ENCODE data around the gene NDUFC1. TPM values are rescaled to one million over a fixed set of nuclear protein-coding genes. Genes with fewer than 3 reads are reported as not detected.
A peak's percentile ranks its signal among the peaks of the same experiment; 100 is the strongest.

NDUFC1 gene
- total and polyA plus RNA-seq, 8 donors: 4.0 to 142 (median 66.0) TPM

DNA sequence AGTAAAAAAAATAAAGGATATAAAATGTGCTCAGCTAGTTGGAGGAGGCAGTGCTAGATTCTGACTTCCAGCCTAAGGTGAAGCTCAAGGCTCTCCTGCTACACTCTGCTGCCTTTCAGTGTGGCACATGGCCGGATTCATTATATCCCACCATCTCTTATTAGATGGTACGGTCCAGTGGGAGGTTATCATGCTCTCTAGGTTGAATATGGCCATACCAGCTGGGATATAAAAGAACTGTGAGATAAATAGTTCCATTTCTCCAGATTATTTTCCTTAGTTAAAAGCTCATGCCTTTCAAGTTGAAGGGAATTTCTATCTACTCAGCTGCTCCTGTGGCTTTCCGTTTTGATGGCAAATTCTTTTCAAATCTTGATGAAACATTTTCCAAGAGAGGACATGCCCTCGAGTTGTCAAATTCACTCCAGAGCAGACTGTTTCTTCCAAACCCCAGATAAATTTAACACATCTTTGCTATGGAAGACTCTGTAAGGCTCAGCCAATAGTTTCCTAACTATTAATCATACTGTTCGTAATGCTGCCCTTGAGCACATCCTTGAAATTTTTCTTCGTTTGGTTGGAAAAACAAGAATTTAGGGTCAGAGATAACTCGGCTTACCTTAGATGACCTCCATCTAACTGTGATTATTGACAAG lies 20.1 kb downstream of the NDUFC1 start:
- no peak overlapping the region for H3K27ac ChIP-seq
- H3K4me1 ChIP-seq: peaks cover 0 to 17% (median 15%) of the 10 kb centered on the region in 4 donors
- WGBS, 5 donors: 60 to 70% (median 64%) methylated on average over 7 of the region's 7 CpGs
- no peak for TF ChIP-seq POLR2A (IDR thresholded peaks at IDR 0.05)
- no peak for TF ChIP-seq EP300 (IDR thresholded peaks at IDR 0.05)
- TF ChIP-seq, protein P1, sequence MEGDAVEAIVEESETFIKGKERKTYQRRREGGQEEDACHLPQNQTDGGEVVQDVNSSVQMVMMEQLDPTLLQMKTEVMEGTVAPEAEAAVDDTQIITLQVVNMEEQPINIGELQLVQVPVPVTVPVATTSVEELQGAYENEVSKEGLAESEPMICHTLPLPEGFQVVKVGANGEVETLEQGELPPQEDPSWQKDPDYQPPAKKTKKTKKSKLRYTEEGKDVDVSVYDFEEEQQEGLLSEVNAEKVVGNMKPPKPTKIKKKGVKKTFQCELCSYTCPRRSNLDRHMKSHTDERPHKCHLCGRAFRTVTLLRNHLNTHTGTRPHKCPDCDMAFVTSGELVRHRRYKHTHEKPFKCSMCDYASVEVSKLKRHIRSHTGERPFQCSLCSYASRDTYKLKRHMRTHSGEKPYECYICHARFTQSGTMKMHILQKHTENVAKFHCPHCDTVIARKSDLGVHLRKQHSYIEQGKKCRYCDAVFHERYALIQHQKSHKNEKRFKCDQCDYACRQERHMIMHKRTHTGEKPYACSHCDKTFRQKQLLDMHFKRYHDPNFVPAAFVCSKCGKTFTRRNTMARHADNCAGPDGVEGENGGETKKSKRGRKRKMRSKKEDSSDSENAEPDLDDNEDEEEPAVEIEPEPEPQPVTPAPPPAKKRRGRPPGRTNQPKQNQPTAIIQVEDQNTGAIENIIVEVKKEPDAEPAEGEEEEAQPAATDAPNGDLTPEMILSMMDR (IDR thresholded peaks at IDR 0.05): no peak
- no peak for TF ChIP-seq POLR2AphosphoS5 (IDR thresholded peaks at IDR 0.05)
- no peak for DNase-seq
- peaks cover 0 to 10% (median 2%) of the 10 kb centered on the region in 4 donors for H3K36me3 ChIP-seq
- H3K9me3 ChIP-seq: peaks cover 0 to 10% (median 3%) of the 10 kb centered on the region in 4 donors
- peaks cover 0 to 37% (median 24%) of the 10 kb centered on the region in 3 donors for H3K27me3 ChIP-seq
- H3K4me3 ChIP-seq: no peak overlapping the region
- intact Hi-C loops (cut with DNase I; ENCODE audit: low total_unique reads): no loop called here

DNA sequence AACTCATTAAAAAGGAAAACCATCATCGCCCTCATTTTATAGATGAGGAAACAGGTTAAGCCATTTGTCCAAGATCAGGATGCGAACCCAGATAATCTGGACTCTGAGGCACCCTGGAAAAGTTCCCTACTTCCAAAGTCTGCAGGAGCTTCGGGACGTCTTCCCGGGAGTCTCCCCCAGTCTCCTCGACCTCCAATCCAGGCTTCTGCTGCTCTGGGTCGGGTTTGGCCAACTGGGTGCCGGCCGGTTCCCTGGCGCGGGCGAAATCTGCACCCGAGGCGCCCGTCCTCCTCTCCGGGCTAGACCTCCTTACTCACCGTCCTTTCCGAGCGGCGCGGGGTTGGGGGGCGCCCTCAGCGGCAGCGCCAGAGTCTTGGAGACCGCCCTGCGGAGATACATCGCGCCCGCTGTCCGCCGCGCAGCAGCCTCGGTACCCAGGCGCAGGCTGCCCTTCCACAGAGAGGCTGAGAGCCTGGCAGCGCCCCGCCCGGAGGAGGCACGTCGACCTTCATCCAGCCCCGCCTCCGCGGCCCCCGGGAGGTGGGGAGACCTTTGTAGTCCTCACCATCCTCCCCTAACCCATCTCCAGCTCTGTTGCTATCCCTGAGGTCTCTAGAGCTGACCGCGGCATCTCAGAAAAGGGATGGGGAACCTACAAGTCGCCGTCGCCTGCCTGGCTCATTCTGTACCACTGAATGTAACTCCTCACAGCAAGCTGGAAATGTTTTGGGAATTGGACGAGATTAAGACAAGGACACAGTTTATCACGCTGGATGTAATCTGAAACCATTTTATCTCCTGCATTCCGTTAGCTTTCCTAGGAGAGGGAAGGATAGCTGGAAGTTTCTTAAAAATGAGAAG lies 22.3 kb downstream of the NDUFC1 start, which contains the start of gene MGARP:
MGARP (minus strand) TSS at position 466 of the 861 bp plus-strand sequence; CDS start at position 399, 67 bp downstream.
- Histone ChIP-seq H3K27ac (no peak within 1 kb of the TSS), H3K4me3 (peak within 1 kb of the TSS; percentile 46 to 62 (median 52)), H3K27me3 (peaks cover 0 to 47% (median 24%) of the 10 kb centered on the region in 3 donors), H3K36me3 (peaks cover 0 to 6% (median 0%) of the 10 kb centered on the region in 4 donors), H3K9me3 (peaks cover 0 to 9% (median 3%) of the 10 kb centered on the region in 4 donors), H3K4me1 (peaks cover 0 to 17% (median 15%) of the 10 kb centered on the region in 4 donors)
- DNase-seq: peak in 1 of 2 donors; percentile 62
- intact Hi-C loops (cut with DNase I; ENCODE audit: low total_unique reads): no loop called here
- 5 to 13% (median 7%) methylated on average over 31 to 51 of the region's 51 CpGs for WGBS, 5 donors
- TF ChIP-seq EP300 (IDR thresholded peaks at IDR 0.05) (no peak), POLR2A (IDR thresholded peaks at IDR 0.05) (no peak), POLR2AphosphoS5 (IDR thresholded peaks at IDR 0.05) (no peak)
- TF ChIP-seq, protein P1 (IDR thresholded peaks at IDR 0.05): no peak

DNA sequence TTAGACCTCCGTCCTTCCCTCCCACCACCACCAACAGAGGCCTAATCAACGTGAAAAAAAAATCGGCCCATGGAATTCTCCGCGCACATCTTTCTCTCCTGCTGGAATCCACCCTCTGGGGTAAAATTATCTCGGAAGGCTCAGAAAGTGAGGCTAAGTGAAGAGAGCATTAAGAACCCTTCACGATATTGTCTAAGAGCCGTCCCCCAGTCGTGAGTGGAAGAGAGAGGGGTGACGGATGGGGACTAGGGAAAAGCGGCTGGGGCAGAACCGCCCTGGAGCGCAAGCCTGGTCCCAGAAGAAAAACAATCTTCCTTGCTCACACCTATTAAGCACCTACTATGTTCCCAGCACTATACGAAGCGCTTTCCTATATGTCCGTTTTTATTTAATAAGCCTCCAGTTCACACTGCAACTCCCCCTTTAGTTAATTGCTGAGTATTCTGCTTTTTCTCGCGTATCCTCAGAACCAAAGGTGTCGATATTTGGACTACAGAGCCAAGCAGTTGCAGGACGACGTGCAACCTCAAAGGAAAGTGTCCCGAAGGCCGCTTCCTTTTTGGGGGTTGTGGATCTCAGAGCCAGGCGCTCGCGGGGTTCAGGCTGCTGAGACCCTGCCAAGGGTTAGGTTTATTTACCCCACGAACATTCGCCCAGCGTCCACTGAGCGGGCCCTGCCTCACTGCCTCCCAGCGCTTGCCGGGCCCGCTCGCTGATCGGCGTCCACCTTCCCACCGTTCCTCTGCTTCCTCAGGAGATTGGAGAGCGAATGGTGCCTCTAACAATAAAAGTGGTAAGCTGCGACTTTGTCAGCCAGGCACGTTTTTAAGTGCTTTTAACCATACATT lies 23.1 kb downstream of the NDUFC1 start:
- H3K4me1 ChIP-seq: peaks cover 0 to 17% (median 15%) of the 10 kb centered on the region in 4 donors
- peak overlapping the region; percentile 46 to 62 (median 52) for H3K4me3 ChIP-seq
- DNase-seq: peak in 1 of 2 donors; percentile 50
- 16 to 26% (median 19%) methylated on average over 36 to 40 of the region's 40 CpGs for WGBS, 5 donors
- H3K36me3 ChIP-seq: no peaks in the 10 kb centered on the region
- H3K27me3 ChIP-seq: peaks cover 0 to 51% (median 24%) of the 10 kb centered on the region in 3 donors
- peaks cover 0 to under 1% (median 0%) of the 10 kb centered on the region in 4 donors for H3K9me3 ChIP-seq
- no peak overlapping the region for H3K27ac ChIP-seq
- intact Hi-C loops (cut with DNase I; ENCODE audit: low total_unique reads): no loop called here
- TF ChIP-seq EP300 (IDR thresholded peaks at IDR 0.05) (no peak), POLR2AphosphoS5 (IDR thresholded peaks at IDR 0.05) (no peak)

DNA sequence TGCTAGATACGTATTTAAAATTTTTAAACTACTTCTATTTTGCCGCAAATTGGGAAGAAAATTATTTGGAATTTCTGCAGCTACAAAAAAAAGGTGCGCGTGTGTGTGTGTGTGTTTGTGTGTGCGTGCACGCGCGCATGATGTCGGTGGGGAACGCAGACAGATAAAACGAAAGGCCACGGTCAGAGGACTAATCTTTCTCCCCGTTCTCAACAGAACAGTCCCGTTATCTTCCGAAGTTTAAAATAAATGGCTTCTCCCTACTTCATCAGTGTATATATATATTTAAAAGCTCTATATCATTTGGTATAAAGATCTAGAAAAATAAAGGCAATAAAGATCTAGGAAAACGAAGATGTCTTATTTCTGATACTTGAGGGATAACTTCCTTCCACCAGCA lies 23.8 kb downstream of the NDUFC1 start:
- no peak for DNase-seq
- H3K4me3 ChIP-seq: no peak overlapping the region
- intact Hi-C loops (cut with DNase I; ENCODE audit: low total_unique reads): no loop called here
- peaks cover 0 to 17% (median 15%) of the 10 kb centered on the region in 4 donors for H3K4me1 ChIP-seq
- H3K27ac ChIP-seq: no peak overlapping the region
- TF ChIP-seq POLR2A (IDR thresholded peaks at IDR 0.05): no peak
- no peak for TF ChIP-seq POLR2AphosphoS5 (IDR thresholded peaks at IDR 0.05)
- TF ChIP-seq, protein P1 (IDR thresholded peaks at IDR 0.05): no peak
- no peak for TF ChIP-seq EP300 (IDR thresholded peaks at IDR 0.05)
- 55 to 81% (median 68%) methylated on average over 16 of the region's 16 CpGs for WGBS, 5 donors
- peaks cover 0 to 52% (median 24%) of the 10 kb centered on the region in 3 donors for H3K27me3 ChIP-seq
- no peaks in the 10 kb centered on the region for H3K9me3 ChIP-seq
- no peaks in the 10 kb centered on the region for H3K36me3 ChIP-seq
